ENCODE results near the gene DRD4. TPM values are rescaled to one million over a fixed set of nuclear protein-coding genes. Genes with fewer than 3 reads are reported as not detected.

The DRD4 gene
- total RNA-seq, 2 experiments from 2014 or later = 0.70 to 0.82 TPM

GRCh38 chr11:601573-602245, 35.4 kb upstream of the DRD4 start:
- ChIA-PET POLR2A (interaction anchor here (0.9 to 1.4 kb wide), 3 partner anchors 13 to 33 kb away, joined by 3 read pairs; partner anchors contain the start of gene PHRF1), CTCF (no interaction called here)
- intact Hi-C loops (cut with DNase I, micrococcal nuclease) = no loop called here
- H3K4me3 Mint-ChIP-seq = no peak overlapping the region
- ATAC-seq (ENCODE audit: poor library complexity) (no peak), DNase-seq (no peak)
- no peak overlapping the region for H3K4me3 ChIP-seq (ENCODE audit: low read length)
- no peak for TF ChIP-seq CTCF (IDR thresholded peaks at IDR 0.05)
- H3K9me3 Mint-ChIP-seq = no peaks in the 10 kb centered on the region
- no peaks in the 10 kb centered on the region for H3K27me3 Mint-ChIP-seq
- no peaks in the 10 kb centered on the region for H3K9me3 ChIP-seq (ENCODE audit: control insufficient read depth in 1 of 2, insufficient read depth in 1 of 2, low read length in 2 of 2)
- H3K36me3 Mint-ChIP-seq (ENCODE audit: low read depth) = peaks cover 66% of the 10 kb centered on the region
- H3K4me1 Mint-ChIP-seq (ENCODE audit: low read depth) = no peaks in the 10 kb centered on the region
- peaks cover 84% of the 10 kb centered on the region for H3K36me3 ChIP-seq (ENCODE audit: insufficient read depth, low read length)
- no peaks in the 10 kb centered on the region for H3K27me3 ChIP-seq (ENCODE audit: control insufficient read depth in 1 of 2, insufficient read depth in 2 of 2, low read length in 2 of 2)
- no peak overlapping the region for H3K27ac Mint-ChIP-seq
- no peak overlapping the region for H3K27ac ChIP-seq (ENCODE audit: low read depth in 1 of 2, low read length in 2 of 2)
- H3K4me1 ChIP-seq (ENCODE audit: insufficient read depth, low read length) = no peaks in the 10 kb centered on the region

- no peaks in the 10 kb centered on the region for H3K9me3 Mint-ChIP-seq
- H3K4me3 ChIP-seq (ENCODE audit: low read length) = no peak overlapping the region
- H3K27ac ChIP-seq (ENCODE audit: low read depth in 1 of 2, low read length in 2 of 2) = no peak overlapping the region
- H3K27me3 ChIP-seq (ENCODE audit: control insufficient read depth in 1 of 2, insufficient read depth in 2 of 2, low read length in 2 of 2) = no peaks in the 10 kb centered on the region
- H3K4me1 Mint-ChIP-seq (ENCODE audit: low read depth) = no peaks in the 10 kb centered on the region
- no peak for TF ChIP-seq CTCF (IDR thresholded peaks at IDR 0.05)
- no peak for ATAC-seq (ENCODE audit: poor library complexity)
- H3K9me3 ChIP-seq (ENCODE audit: control insufficient read depth in 1 of 2, insufficient read depth in 1 of 2, low read length in 2 of 2) = no peaks in the 10 kb centered on the region
- no peaks in the 10 kb centered on the region for H3K27me3 Mint-ChIP-seq
- no peak for DNase-seq
- ChIA-PET POLR2A (no interaction called here), CTCF (no interaction called here)
- no peak overlapping the region for H3K4me3 Mint-ChIP-seq
- intact Hi-C loops (cut with DNase I, micrococcal nuclease) = no loop called here
- H3K36me3 Mint-ChIP-seq (ENCODE audit: low read depth) = peaks cover 64% of the 10 kb centered on the region
- no peaks in the 10 kb centered on the region for H3K4me1 ChIP-seq (ENCODE audit: insufficient read depth, low read length)
- peaks cover 85% of the 10 kb centered on the region for H3K36me3 ChIP-seq (ENCODE audit: insufficient read depth, low read length)
- no peak overlapping the region for H3K27ac Mint-ChIP-seq
Measured at GRCh38 chr11:603154-603553, 33.9 kb upstream of the DRD4 start.

- peaks cover 53% of the 10 kb centered on the region for H3K36me3 Mint-ChIP-seq (ENCODE audit: low read depth)
- ATAC-seq (ENCODE audit: poor library complexity) = no peak
- no peaks in the 10 kb centered on the region for H3K4me1 ChIP-seq (ENCODE audit: insufficient read depth, low read length)
- peaks cover 89% of the 10 kb centered on the region for H3K36me3 ChIP-seq (ENCODE audit: insufficient read depth, low read length)
- TF ChIP-seq CTCF (IDR thresholded peaks at IDR 0.05) = no peak
- intact Hi-C loops (cut with DNase I, micrococcal nuclease) = no loop called here
- no peak for DNase-seq
- H3K27me3 ChIP-seq (ENCODE audit: control insufficient read depth in 1 of 2, insufficient read depth in 2 of 2, low read length in 2 of 2) = no peaks in the 10 kb centered on the region
- no peak overlapping the region for H3K4me3 ChIP-seq (ENCODE audit: low read length)
- no peaks in the 10 kb centered on the region for H3K9me3 Mint-ChIP-seq
- H3K4me1 Mint-ChIP-seq (ENCODE audit: low read depth) = no peaks in the 10 kb centered on the region
- no peak overlapping the region for H3K27ac ChIP-seq (ENCODE audit: low read depth in 1 of 2, low read length in 2 of 2)
- CTCF ChIA-PET = no interaction called here
- POLR2A ChIA-PET = no interaction called here
- no peak overlapping the region for H3K27ac Mint-ChIP-seq
- H3K9me3 ChIP-seq (ENCODE audit: control insufficient read depth in 1 of 2, insufficient read depth in 1 of 2, low read length in 2 of 2) = no peaks in the 10 kb centered on the region
- no peaks in the 10 kb centered on the region for H3K27me3 Mint-ChIP-seq
- H3K4me3 Mint-ChIP-seq = no peak overlapping the region
Measured at GRCh38 chr11:605286-606129, 31.6 kb upstream of the DRD4 start.

Measured in CD4-positive, alpha-beta T cell (primary cell).